H9 (cell line): ENCODE measurements around the gene AK4. TPM values are rescaled to one million over a fixed set of nuclear protein-coding genes. Genes with fewer than 3 reads are reported as not detected.

Experiments
- DNase-seq: peaks from one replicate; pipeline ENCODE4 v3.0.0-alpha.2; 2017
- H2AFZ ChIP-seq: one replicate; pipeline ENCODE4 v1.6.1; 2013; ENCODE audit warnings: mild to moderate bottlenecking, low read length, control low read depth, moderate library complexity
- H2AK5ac ChIP-seq: 2 replicates; pipeline ENCODE4 v1.6.1; 2013; ENCODE audit warnings: low read length, control low read depth, mixed read lengths; ENCODE audit not compliant: insufficient read length
- H2BK120ac ChIP-seq: one replicate; pipeline ENCODE4 v1.6.1; 2013; ENCODE audit warnings: low read depth, mild to moderate bottlenecking, low read length, control low read depth, inconsistent platforms; ENCODE audit not compliant: poor library complexity, severe bottlenecking
- H2BK12ac ChIP-seq: 2 replicates; pipeline ENCODE4 v1.6.1; 2013; ENCODE audit warnings: low read length, control low read depth, mixed read lengths, low read depth; ENCODE audit not compliant: insufficient read length
- H2BK15ac ChIP-seq: 2 replicates; pipeline ENCODE4 v1.6.1; 2013; ENCODE audit warnings: low read depth, low read length, control low read depth
- H2BK20ac ChIP-seq: one replicate; pipeline ENCODE4 v1.6.1; 2013; ENCODE audit warnings: low read depth, mild to moderate bottlenecking, low read length, control low read depth, inconsistent platforms; ENCODE audit not compliant: poor library complexity, severe bottlenecking
- H2BK5ac ChIP-seq: 2 replicates; pipeline ENCODE4 v1.6.1; 2013; ENCODE audit warnings: low read length, control low read depth, mixed read lengths; ENCODE audit not compliant: insufficient read length
- H3K14ac ChIP-seq: 2 replicates; pipeline ENCODE4 v1.6.1; 2013; ENCODE audit warnings: low read length, control low read depth; ENCODE audit not compliant: insufficient read depth
- H3K18ac ChIP-seq: 2 replicates; pipeline ENCODE4 v1.6.1; 2013; ENCODE audit warnings: low read depth, mild to moderate bottlenecking, mixed read lengths, low read length, control low read depth; ENCODE audit not compliant: insufficient read length
- H3K23ac ChIP-seq: 2 replicates; pipeline ENCODE4 v1.6.1; 2013; ENCODE audit warnings: low read length, control low read depth, mixed read lengths, low read depth; ENCODE audit not compliant: insufficient read length
- H3K23me2 ChIP-seq: 2 replicates; pipeline ENCODE4 v1.6.1; 2013; ENCODE audit warnings: low read depth, mild to moderate bottlenecking, mixed read lengths, low read length, control low read depth; ENCODE audit not compliant: insufficient read length, poor library complexity, severe bottlenecking
- H3K27ac ChIP-seq: 2 replicates; pipeline ENCODE4 v1.5.1; 2013; ENCODE audit warnings: low read length, control low read depth, mixed read lengths, low read depth; ENCODE audit not compliant: insufficient read length
- H3K27me3 ChIP-seq: 2 replicates; pipeline ENCODE4 v1.6.1; 2013; ENCODE audit warnings: low read length, control low read depth, inconsistent platforms; ENCODE audit not compliant: insufficient read depth
- H3K4ac ChIP-seq: 2 replicates; pipeline ENCODE4 v1.6.1; 2013; ENCODE audit warnings: low read depth, mild to moderate bottlenecking, control low read depth, inconsistent platforms, low read length, moderate library complexity
- H3K4me1 ChIP-seq: 2 replicates; pipeline ENCODE4 v1.6.1; 2013; ENCODE audit warnings: low read length, control low read depth, inconsistent platforms; ENCODE audit not compliant: insufficient read depth
- H3K4me2 ChIP-seq: 2 replicates; pipeline ENCODE4 v1.6.1; 2013; ENCODE audit warnings: low read length, control low read depth, mixed read lengths; ENCODE audit not compliant: insufficient read length, insufficient read depth
- H3K56ac ChIP-seq: 2 replicates; pipeline ENCODE4 v1.6.1; 2013; ENCODE audit warnings: low read depth, mild to moderate bottlenecking, mixed read lengths, low read length, control low read depth; ENCODE audit not compliant: insufficient read length
- H3K79me1 ChIP-seq: 2 replicates; pipeline ENCODE4 v1.6.1; 2013; ENCODE audit warnings: low read depth, mild to moderate bottlenecking, moderate library complexity, low read length, control low read depth, inconsistent platforms; ENCODE audit not compliant: insufficient read depth, poor library complexity, severe bottlenecking
- H3K79me2 ChIP-seq: 2 replicates; pipeline ENCODE4 v1.6.1; 2013; ENCODE audit warnings: low read length, control low read depth, inconsistent platforms; ENCODE audit not compliant: insufficient read depth
- H3K9ac ChIP-seq: 2 replicates; pipeline ENCODE4 v1.6.1; 2013; ENCODE audit warnings: low read length, control low read depth, mixed read lengths; ENCODE audit not compliant: insufficient read length; ENCODE audit errors: extremely low read depth
- H3K9me3 ChIP-seq: one replicate; pipeline ENCODE4 v1.6.1; 2013; ENCODE audit warnings: low read depth, low read length, inconsistent platforms; ENCODE audit not compliant: control insufficient read depth
- H3T11ph ChIP-seq: one replicate; pipeline ENCODE4 v1.6.1; 2013; ENCODE audit warnings: mild to moderate bottlenecking, low read length, control low read depth, inconsistent platforms
- H4K20me1 ChIP-seq: one replicate; pipeline ENCODE4 v1.6.1; 2013; ENCODE audit not compliant: control insufficient read depth, insufficient read length, insufficient read depth
- H4K5ac ChIP-seq: 2 replicates; pipeline ENCODE4 v1.6.1; 2013; ENCODE audit warnings: low read depth, mild to moderate bottlenecking, mixed read lengths, low read length, control low read depth; ENCODE audit not compliant: insufficient read length
- H4K8ac ChIP-seq: replicated peaks from 2 replicates; pipeline ENCODE4 v1.6.1; 2013; ENCODE audit warnings: low read length, control low read depth, mixed read lengths, low read depth; ENCODE audit not compliant: insufficient read length
- H4K91ac ChIP-seq: 2 replicates; pipeline ENCODE4 v1.6.1; 2013; ENCODE audit warnings: low read depth, mild to moderate bottlenecking, moderate library complexity, mixed read lengths, low read length, control low read depth; ENCODE audit not compliant: insufficient read length
- H3K27ac Mint-ChIP-seq, 3 experiments: 2 replicates in 2 of 3; 3 replicates in 1 of 3; pipeline ENCODE4 v1.8.0; 2020 to 2021; ENCODE audit warnings: mixed read lengths in 3 of 3, mild to moderate bottlenecking in 1 of 3, moderate library complexity in 1 of 3
- H3K27me3 Mint-ChIP-seq: 2 replicates; pipeline ENCODE4 v1.8.0; 2021; ENCODE audit warnings: low read depth, mild to moderate bottlenecking, moderate library complexity, mixed read lengths
- H3K36me3 Mint-ChIP-seq, 3 experiments: 2 replicates in 2 of 3; 3 replicates in 1 of 3; pipeline ENCODE4 v1.8.0; 2020 to 2021; ENCODE audit warnings: low read depth in 3 of 3, mixed read lengths in 3 of 3; ENCODE audit not compliant: insufficient read depth in 1 of 3
- H3K4me1 Mint-ChIP-seq, 2 experiments: 2 replicates each; pipeline ENCODE4 v1.8.0; 2020; ENCODE audit warnings: mixed read lengths in 2 of 2
- H3K4me3 Mint-ChIP-seq, 2 experiments: 2 replicates in 1 of 2; 3 replicates in 1 of 2; pipeline ENCODE4 v1.8.0; 2020 to 2021; ENCODE audit warnings: mild to moderate bottlenecking in 2 of 2, mixed read lengths in 2 of 2, moderate library complexity in 1 of 2
- H3K9me3 Mint-ChIP-seq, 2 experiments: 2 replicates in 1 of 2; 3 replicates in 1 of 2; pipeline ENCODE4 v1.8.0; 2020; ENCODE audit warnings: mild to moderate bottlenecking in 2 of 2, mixed read lengths in 2 of 2, moderate library complexity in 1 of 2
- CTCF ChIP-seq: fragments of 200-600 bp; sonication (generic); conservative IDR thresholded peaks from 3 replicates; pipeline ENCODE4 v1.8.0; 2021; ENCODE audit warnings: antibody characterized with exemption, mild to moderate bottlenecking
- WGBS: extraction: QIAGEN DNeasy Blood & Tissue Kit; methylation state at CpG from one replicate; pipeline ENCODE4 v1.1.7; 2013; ENCODE audit warnings: missing lambda C conversion rate, low lambda C conversion rate, mixed read lengths; ENCODE audit not compliant: insufficient read length; ENCODE audit errors: extremely low coverage; 5-methylcytosine and 5-hydroxymethylcytosine counted together
- total RNA-seq: library from RNA; stranded (reverse); gene quantifications from 2 replicates; pipeline ENCODE4 v1.2.1, GENCODE V29; 2021

The AK4 gene
- total RNA-seq, 1 experiment from 2014 or later = 45.6 TPM

- Histone ChIP-seq H2BK120ac (no peak overlapping the region), H3K56ac (no peak overlapping the region), H3T11ph (no peak overlapping the region), H3K79me1 (no peaks in the 10 kb centered on the region), H3K79me2 (peaks cover 54% of the 10 kb centered on the region; the same call in 1 of the 2 replicates), H3K4ac (no peak overlapping the region), H3K23me2 (no peaks in the 10 kb centered on the region), H2AK5ac (no peak overlapping the region), H2AFZ (no peak overlapping the region), H3K27ac (no peak overlapping the region), H3K23ac (no peak overlapping the region), H4K20me1 (no peaks in the 10 kb centered on the region), H4K8ac (no peak overlapping the region), H2BK12ac (no peak overlapping the region), H3K18ac (no peak overlapping the region), H2BK20ac (no peak overlapping the region), H2BK5ac (no peak overlapping the region), H3K14ac (no peak overlapping the region), H3K9ac (no peak overlapping the region), H4K91ac (no peak overlapping the region), H4K5ac (no peak overlapping the region), H3K27me3 (no peaks in the 10 kb centered on the region), H2BK15ac (no peak overlapping the region), H3K4me2 (no peak overlapping the region), H3K4me1 (no peaks in the 10 kb centered on the region; the same call in 1 of the 2 replicates), H3K9me3 (no peaks in the 10 kb centered on the region)
- TF ChIP-seq CTCF = no peak
- no peaks in the 10 kb centered on the region for H3K9me3 Mint-ChIP-seq
- H3K27ac Mint-ChIP-seq = no peak overlapping the region; a peak in 1 of 7 replicates
- no peaks in the 10 kb centered on the region for H3K27me3 Mint-ChIP-seq
- H3K4me3 Mint-ChIP-seq = no peak overlapping the region
- no peak for DNase-seq
- WGBS = no CpG with 5 or more reads among the region's 9 CpGs
- H3K36me3 Mint-ChIP-seq = peaks cover 0 to 3% (median 2%) of the 10 kb centered on the region in 3 experiments; a peak in 1 of 7 replicates
- peaks cover 21 to 22% of the 10 kb centered on the region in 2 experiments for H3K4me1 Mint-ChIP-seq
These were observed 12.0 kb downstream of the AK4 start for GRCh38 chr1:65159801-65160523.
